RPMI7951 (cell line): ENCODE measurements around the gene ZNF18. TPM values are rescaled to one million over a fixed set of nuclear protein-coding genes. Genes with fewer than 3 reads are reported as not detected.

Experiments used
- total RNA-seq: library from RNA; depleted of rRNA; stranded (reverse); fragments of >200 nt; shearing (Covaris generic); gene quantifications from 2 replicates; pipeline ENCODE4 v1.2.3, GENCODE V29; 2014; rRNA removed

Gene ZNF18
- total RNA-seq, 1 experiment from 2014 or later, result 7.7 TPM

Other genes starting within 250 kb of the ZNF18 start
- 16.0 and 23.9 TPM in 2 replicates for gene MAP2K4, start 23.4 kb upstream of the ZNF18 start, total RNA-seq